GM21360 (cell line): ENCODE results near the gene SMAD7.

Experiments
- ATAC-seq: cut with Tn5 transposase; IDR thresholded peaks from one replicate; pipeline ENCODE4 v1.9.1; 2021; ENCODE audit warnings: mild to moderate bottlenecking, moderate library complexity; ENCODE audit not compliant: unreplicated experiment

SMAD7 gene

GRCh38 chr18:48896875-48897511 is 53.8 kb downstream of the SMAD7 start:
- no peak for ATAC-seq

DNA sequence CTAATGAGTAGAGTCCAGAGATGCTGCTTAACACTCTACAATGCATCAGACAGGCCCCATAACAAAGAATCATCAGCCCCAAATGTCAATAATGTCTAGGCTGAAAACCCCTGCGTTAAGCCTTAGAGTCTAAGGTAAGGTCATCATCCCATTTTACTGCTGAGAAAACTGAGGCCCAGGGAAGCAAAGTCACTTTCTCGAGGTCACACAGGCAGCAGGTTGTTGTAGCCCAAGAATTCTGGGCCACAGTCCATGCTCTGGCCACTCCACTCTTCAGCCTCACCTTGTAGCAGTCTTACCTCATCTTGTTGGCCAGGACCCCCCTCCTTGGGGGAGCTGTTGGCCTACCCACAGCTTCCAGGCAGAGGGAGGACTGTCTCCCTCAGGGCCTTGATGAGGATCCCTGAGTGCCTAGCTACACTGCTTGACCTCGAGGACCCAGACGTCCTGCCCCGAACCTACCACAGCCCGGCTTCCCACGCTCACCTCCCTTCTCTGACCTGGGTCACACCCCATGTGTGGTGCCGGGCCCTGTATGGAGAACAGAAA is 54.4 kb downstream of the SMAD7 start:
- no peak for ATAC-seq

GRCh38 chr18:48894799-48895346 is 55.9 kb downstream of the SMAD7 start:
- no peak for ATAC-seq

GRCh38 chr18:48893608-48894600 is 56.9 kb downstream of the SMAD7 start:
- ATAC-seq: no peak

DNA sequence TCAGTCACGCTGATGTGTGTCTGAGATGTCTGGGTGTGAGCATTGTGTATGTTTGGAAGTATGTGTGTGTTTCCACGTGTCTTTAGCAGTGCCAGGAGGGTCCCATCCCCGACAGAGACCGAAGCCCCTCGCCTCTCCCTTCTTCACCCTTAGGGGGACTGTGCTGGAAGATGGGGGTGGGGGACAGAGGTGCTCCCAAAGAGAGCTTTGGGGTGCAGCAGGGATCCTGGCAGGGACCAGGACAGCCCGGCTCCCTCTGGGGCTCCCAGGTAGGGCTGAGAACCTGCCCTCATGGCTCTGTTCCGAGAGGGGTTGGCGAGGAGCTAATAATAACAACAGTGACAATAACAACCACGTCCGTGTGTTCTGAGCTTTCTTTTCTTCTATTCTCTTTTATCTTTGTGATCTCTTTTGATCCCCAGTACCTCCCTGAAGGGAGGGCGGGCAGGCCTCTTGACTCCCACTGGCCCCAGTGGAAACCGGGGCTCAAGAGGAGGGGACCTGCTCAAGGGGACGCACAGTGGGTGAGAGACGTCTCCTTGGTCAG is 57.6 kb downstream of the SMAD7 start:
- no peak for ATAC-seq

DNA sequence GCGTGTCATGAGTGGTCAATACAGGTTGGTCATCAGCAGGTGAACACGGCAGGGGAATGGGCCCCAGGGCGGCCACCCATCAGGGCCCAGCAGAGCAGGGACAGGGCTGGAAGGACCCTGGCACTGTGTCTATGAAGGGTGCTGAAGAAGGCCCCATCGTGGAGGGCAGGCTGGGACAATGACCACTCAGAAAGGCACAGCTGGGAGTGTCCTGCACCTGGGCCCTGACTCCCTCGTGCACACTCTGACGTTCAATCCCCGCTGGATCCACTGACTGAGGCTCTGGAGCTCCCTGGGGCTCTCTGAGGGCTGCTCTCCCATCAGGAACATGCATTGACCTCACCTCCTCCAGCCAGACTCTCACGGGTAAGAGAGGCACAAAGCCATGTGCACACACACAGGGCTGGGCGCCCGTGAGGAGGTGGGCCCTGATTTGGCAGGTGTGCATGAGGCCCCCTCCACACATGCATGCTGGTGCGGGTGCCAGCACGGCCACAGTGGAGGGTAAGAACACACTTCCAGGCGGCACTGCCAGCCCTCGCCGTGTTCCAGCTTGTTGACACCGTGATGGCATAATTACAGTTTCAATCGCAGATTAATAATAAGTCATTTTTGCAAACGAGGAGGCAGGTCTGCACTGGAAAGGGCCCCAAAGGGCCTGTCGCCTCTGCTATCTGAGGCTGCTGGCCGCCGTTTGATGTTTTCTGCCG is 58.5 kb downstream of the SMAD7 start:
- no peak for ATAC-seq

DNA sequence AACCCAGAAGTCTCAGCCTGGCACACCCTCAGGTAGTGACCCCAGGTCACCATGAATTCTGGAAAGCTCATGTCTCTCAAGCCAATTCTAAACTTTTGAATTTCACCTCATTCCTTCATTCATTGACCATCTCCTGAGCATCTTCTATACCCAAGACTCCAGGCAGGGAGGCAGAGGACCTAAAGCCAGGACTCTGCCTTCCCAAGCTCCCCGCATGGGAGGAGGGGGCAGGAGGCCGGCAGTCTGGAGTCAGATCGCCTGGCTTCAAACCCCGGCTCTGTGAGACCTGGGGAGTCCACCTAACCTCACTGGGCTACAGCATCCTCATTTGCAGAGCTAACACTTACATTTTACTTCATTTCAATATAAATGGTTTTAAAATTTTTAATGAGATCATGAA is 59.0 kb downstream of the SMAD7 start:
- no peak for ATAC-seq

- no peak for ATAC-seq
Observed at GRCh38 chr18:48889981-48890762, 60.6 kb downstream of the SMAD7 start.

DNA sequence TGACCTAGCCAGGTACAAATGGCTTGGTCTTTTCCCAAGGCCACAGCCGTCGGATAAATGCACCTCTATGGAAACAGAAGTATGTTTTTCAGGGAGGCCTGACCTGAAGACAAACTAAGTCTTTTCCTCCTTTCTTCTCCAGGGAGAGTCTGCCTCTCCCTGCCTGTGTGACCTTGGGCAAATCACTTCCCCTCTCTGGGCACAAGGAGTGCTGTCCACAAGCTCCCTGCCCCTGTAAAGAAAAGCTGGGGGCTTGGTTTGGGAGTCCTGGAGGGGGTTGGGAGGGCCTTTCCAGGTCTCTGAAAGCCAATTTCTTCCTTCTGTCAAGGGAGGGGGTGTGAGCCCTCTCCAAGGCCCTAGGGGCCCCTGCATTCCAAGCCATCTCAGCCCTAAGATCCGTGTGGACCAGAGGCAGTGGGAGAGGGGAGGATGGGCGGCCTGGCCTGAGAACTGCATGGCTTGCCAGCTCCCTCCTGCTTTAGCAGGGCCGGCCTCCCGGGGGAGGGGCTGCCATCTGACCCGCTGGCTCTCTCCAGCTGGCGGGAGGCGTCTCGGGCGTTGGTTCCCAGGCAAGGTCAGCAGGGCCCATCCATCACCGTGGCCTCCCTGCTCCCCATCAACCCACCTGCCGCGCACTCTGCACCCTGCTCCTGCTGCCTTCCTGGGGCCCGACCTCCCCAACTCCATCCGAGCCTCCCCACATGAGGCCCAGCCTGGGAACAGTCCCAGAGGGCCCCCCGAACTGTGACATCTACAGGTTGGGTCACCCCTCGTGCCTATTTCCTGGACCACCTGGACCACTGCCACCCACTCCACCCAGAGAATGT is 61.4 kb downstream of the SMAD7 start:
- no peak for ATAC-seq

- no peak for ATAC-seq
Observed at GRCh38 chr18:48888773-48889080, 62.0 kb downstream of the SMAD7 start.

- ATAC-seq: no peak
Observed at GRCh38 chr18:48887905-48888772, 62.6 kb downstream of the SMAD7 start.

GRCh38 chr18:48887294-48887904 is 63.4 kb downstream of the SMAD7 start:
- ATAC-seq: no peak

GRCh38 chr18:48886520-48887293 is 64.1 kb downstream of the SMAD7 start:
- ATAC-seq: no peak

DNA sequence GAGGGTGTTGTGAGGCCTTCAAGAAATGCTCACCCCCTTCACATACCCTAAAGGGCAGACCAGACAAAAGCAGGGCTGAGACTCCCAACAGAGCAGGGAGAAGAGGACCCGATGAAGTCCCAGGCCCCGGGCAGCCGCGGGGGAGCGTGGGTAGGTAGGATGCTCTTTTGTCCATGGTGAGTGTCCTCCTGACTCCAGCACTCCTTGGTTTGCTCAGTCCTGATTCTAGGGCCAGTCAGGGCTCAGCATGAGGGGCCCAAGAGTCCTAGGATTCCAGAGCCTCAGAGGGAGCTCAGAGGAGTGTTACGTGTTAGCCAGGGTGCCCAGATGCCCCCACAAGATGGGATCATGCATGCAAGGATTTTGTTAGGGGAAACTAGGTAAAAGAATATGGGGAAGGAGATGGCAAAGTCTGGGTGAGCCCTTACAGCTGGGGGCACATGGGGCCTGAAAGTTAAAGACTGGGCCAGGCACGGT is 64.8 kb downstream of the SMAD7 start:
- no peak for ATAC-seq

GRCh38 chr18:48885266-48885923 is 65.4 kb downstream of the SMAD7 start:
- ATAC-seq: no peak

DNA sequence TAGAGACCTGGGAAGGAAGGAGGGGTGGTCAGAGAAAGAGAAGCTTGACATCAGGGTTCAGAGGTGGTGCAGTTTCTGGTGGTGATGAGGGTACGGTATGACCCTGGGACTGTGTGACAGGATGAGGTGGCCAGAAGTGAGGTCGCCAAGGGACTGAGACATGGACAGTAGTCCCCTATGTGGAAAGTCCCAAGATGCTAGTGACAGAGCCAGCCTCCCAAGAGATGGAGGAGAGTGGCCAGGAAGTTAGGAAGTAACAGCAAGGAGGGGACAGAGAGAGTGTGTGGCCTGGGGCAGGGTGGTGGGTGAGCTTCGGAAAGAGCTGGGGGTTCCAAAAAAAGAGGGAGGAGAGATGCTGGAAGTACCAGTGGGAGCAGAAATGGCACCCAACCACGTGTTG is 66.0 kb downstream of the SMAD7 start:
- ATAC-seq: no peak
